K562 (cell line): Measurements from ENCODE around the gene NRXN3. TPM values are rescaled to one million over a fixed set of nuclear protein-coding genes. Genes with fewer than 3 reads are reported as not detected.

Source experiments
- ATAC-seq: fragments of 200-7000 bp; cut with Tn5 transposase; 3 replicates; pipeline ENCODE4 v1.9.1; 2020; ENCODE audit warnings: moderate library complexity
- BruUV-seq: library from RNA; stranded (reverse); fragments of 400-500 nt; replicated peaks from 2 replicates; lab custom pipeline; 2021; lab: Mats Ljungman, UMichigan
- CTCF ChIA-PET: fragments of 300-600 bp; formaldehyde crosslinking; extraction: SDS; loops from one replicate; lab custom pipeline; 2021; ENCODE audit warnings: low intra/inter-chr PET ratio; lab: Yijun Ruan, JAX
- POLR2A ChIA-PET: fragments of 300-600, 350-650 bp; sonication (Branson Sonifier 250); formaldehyde crosslinking; extraction: SDS; loops from one replicate; lab custom pipeline; 2021; ENCODE audit warnings: antibody characterized with exemption, inconsistent platforms; lab: Yijun Ruan, JAX
- DNase-seq, 4 experiments: peaks; one replicate each; pipeline versions ENCODE4 v3.0.0 to v3.0.0-alpha.2; 2011 to 2018; ENCODE audit warnings: low spot score in 3 of 4, mixed read lengths in 3 of 4; ENCODE audit errors: extremely low read depth in 1 of 4
- FAIRE-seq: peaks from 2 replicates; lab custom pipeline; 2011; peaks lifted over from hg19 to GRCh38; lab: Jason Lieb, UNC
- H2AFZ ChIP-seq: 2 replicates; pipeline ENCODE4 v1.6.0; 2011; ENCODE audit warnings: low read depth, low read length, control low read depth, inconsistent platforms
- H3K27ac ChIP-seq: fragments of 200-600 bp; 3 replicates; pipeline ENCODE4 v1.8.0; 2011; ENCODE audit warnings: low read depth, mild to moderate bottlenecking, control low read depth, inconsistent platforms, low read length, moderate library complexity, mixed read lengths; ENCODE audit errors: extremely low read depth
- H3K27me3 ChIP-seq, 2 experiments: fragments of 300-600 bp in 1 of 2; 2 replicates in 1 of 2; 3 replicates in 1 of 2; pipeline versions ENCODE4 v1.6.0 to v1.8.0; 2011; ENCODE audit warnings: inconsistent platforms in 2 of 2, low read length in 2 of 2, mild to moderate bottlenecking in 1 of 2, mixed read lengths in 1 of 2, moderate library complexity in 1 of 2; ENCODE audit not compliant: control insufficient read depth in 2 of 2, insufficient read depth in 2 of 2
- H3K36me3 ChIP-seq: fragments of 300-600 bp; 3 replicates; pipeline ENCODE4 v1.8.0; 2011; ENCODE audit warnings: mild to moderate bottlenecking, low read length, inconsistent platforms; ENCODE audit not compliant: control insufficient read depth, insufficient read depth
- H3K4me1 ChIP-seq, 2 experiments: fragments of 200-600 bp in 1 of 2; replicated peaks in 1 of 2; 2 replicates in 1 of 2; 3 replicates in 1 of 2; pipeline versions ENCODE4 v1.5.1 to v1.8.0; 2011; ENCODE audit warnings: inconsistent platforms in 2 of 2, low read length in 2 of 2, mild to moderate bottlenecking in 1 of 2, mixed read lengths in 1 of 2, moderate library complexity in 1 of 2; ENCODE audit not compliant: control insufficient read depth in 2 of 2, insufficient read depth in 2 of 2
- H3K4me2 ChIP-seq: 2 replicates; pipeline ENCODE4 v1.6.1; 2011; ENCODE audit warnings: low read length, control low read depth, inconsistent platforms, mixed read lengths; ENCODE audit not compliant: insufficient read depth
- H3K4me3 ChIP-seq: fragments of 200-600 bp; sonication (generic), shearing (Covaris generic); 2 replicates; pipeline ENCODE4 v1.5.1; 2016; ENCODE audit warnings: control low read depth, inconsistent platforms
- H3K79me2 ChIP-seq: fragments of 200-600 bp; 3 replicates; pipeline ENCODE4 v1.8.0; 2011; ENCODE audit warnings: low read length, inconsistent platforms; ENCODE audit not compliant: control insufficient read depth, insufficient read depth
- H3K9ac ChIP-seq, 2 experiments: 2 replicates each; pipeline versions ENCODE4 v1.6.0 to v1.6.1; 2011; ENCODE audit warnings: low read depth in 2 of 2, low read length in 2 of 2, control low read depth in 1 of 2, inconsistent platforms in 1 of 2, mild to moderate bottlenecking in 1 of 2, mixed read lengths in 1 of 2; ENCODE audit not compliant: insufficient read depth in 1 of 2
- H3K9me1 ChIP-seq: one replicate; pipeline ENCODE4 v1.6.0; 2011; ENCODE audit warnings: inconsistent platforms, mild to moderate bottlenecking, low read length, moderate library complexity; ENCODE audit not compliant: control insufficient read depth, insufficient read depth
- H3K9me3 ChIP-seq: replicated peaks from 2 replicates; pipeline ENCODE4 v1.5.1; 2011; ENCODE audit warnings: low read depth, low read length, inconsistent platforms; ENCODE audit not compliant: control insufficient read depth, insufficient read depth
- H4K20me1 ChIP-seq: replicated peaks from 2 replicates; pipeline ENCODE4 v1.6.1; 2011; ENCODE audit warnings: low read length, inconsistent platforms, mixed read lengths; ENCODE audit not compliant: control insufficient read depth, insufficient read depth
- AFF1 ChIP-seq, 2 experiments: fragments of 450-650 bp; IDR thresholded peaks; 2 replicates each; pipeline ENCODE4 v1.6.1; 2018; ENCODE audit warnings: mild to moderate bottlenecking in 2 of 2, low read depth in 1 of 2; ENCODE audit not compliant: partially characterized antibody in 2 of 2
- CREB5 ChIP-seq: fragments of 250-450 bp; sonication (Bioruptor Pico); IDR thresholded peaks from 2 replicates; pipeline ENCODE4 v1.5.0; 2020; ENCODE audit warnings: mild to moderate bottlenecking
- DEAF1 ChIP-seq: fragments of 450-650 bp; formaldehyde crosslinking; IDR thresholded peaks from 2 replicates; pipeline ENCODE4 v1.4.0; 2020; ENCODE audit warnings: mild to moderate bottlenecking, moderate library complexity
- DNMT1 ChIP-seq: fragments of 450-650 bp; IDR thresholded peaks from 2 replicates; pipeline ENCODE4 v1.6.1; 2016; ENCODE audit warnings: antibody characterized with exemption, mild to moderate bottlenecking
- E2F4 ChIP-seq: sonication (generic); formaldehyde crosslinking; IDR thresholded peaks from 2 replicates; pipeline ENCODE4 v1.8.0; 2022; ENCODE audit warnings: mild to moderate bottlenecking, low read depth, missing genetic modification reagents
- ETS1 ChIP-seq: conservative IDR thresholded peaks from 2 replicates; pipeline ENCODE4 v1.6.1; 2011; ENCODE audit warnings: low read depth, mild to moderate bottlenecking, low read length; ENCODE audit not compliant: control insufficient read depth
- ILF3 ChIP-seq: fragments of 450-650 bp; IDR thresholded peaks from 2 replicates; pipeline ENCODE4 v1.6.1; 2018; ENCODE audit warnings: antibody characterized with exemption, mild to moderate bottlenecking, moderate library complexity, borderline replicate concordance
- SRF ChIP-seq, 2 experiments: fragments of 250-450, 450-650 bp in 1 of 2; sonication (Bioruptor Pico) in 1 of 2; sonication (generic) in 1 of 2; formaldehyde crosslinking; IDR thresholded peaks; 2 replicates each; pipeline versions ENCODE4 v1.5.0 to v1.5.1; 2020 to 2022; ENCODE audit warnings: mild to moderate bottlenecking in 1 of 2, missing genetic modification reagents in 1 of 2
- ZNF140 ChIP-seq: fragments of 250-450 bp; sonication (Bioruptor Pico); IDR thresholded peaks from 2 replicates; pipeline ENCODE4 v1.8.0; 2021; ENCODE audit warnings: moderate library complexity, mild to moderate bottlenecking, inconsistent platforms
- WGBS: fragments of 100-300 bp; shearing (Covaris generic); methylation state at CpG from one replicate; pipeline ENCODE4 v1.1.6; 2016; ENCODE audit warnings: low coverage, mixed read lengths; ENCODE audit not compliant: insufficient coverage; ENCODE audit errors: missing lambda C conversion rate; 5-methylcytosine and 5-hydroxymethylcytosine counted together
- in situ Hi-C: fragments of 300-500 bp; cut with MboI; formaldehyde crosslinking; loops from 4 replicates; pipeline ENCODE4 v1.15.0; 2018; ENCODE audit warnings: inconsistent platforms, mixed read lengths
- intact Hi-C: fragments of 100-400 bp; cut with micrococcal nuclease; formaldehyde crosslinking; loops from 2 replicates; pipeline ENCODE4 v1.14.2; 2022
- polyA plus RNA-seq, 8 experiments: library from polyadenylated mRNA; depleted of rRNA in 4 of 8; stranded (reverse) in 5 of 8; unstranded in 3 of 8; fragments of >200 nt; fragmentation: Nextera tagmentation in 2 of 8; fragmentation: Illumina TruSeq in 1 of 8; extraction: Ambion mirVana in 2 of 8; extraction: Trizol in 1 of 8; gene quantifications; 2 replicates each; pipeline versions ENCODE4 v1.2.1 to v1.2.3, GENCODE V29; 2011 to 2014; ENCODE audit warnings: inconsistent platforms in 1 of 8, missing spikeins in 1 of 8
- total RNA-seq, 7 experiments: library from RNA; depleted of rRNA in 6 of 7; stranded (reverse); fragments of >200 nt in 6 of 7; fragmentation: Illumina TruSeq in 2 of 7; extraction: Trizol in 2 of 7; gene quantifications; 2 replicates each; pipeline versions ENCODE4 v1.2.1 to v1.2.3, GENCODE V29; 2011 to 2021; ENCODE audit warnings: low replicate concordance in 1 of 7

The NRXN3 gene
- total and polyA plus RNA-seq, 9 of the 15 experiments (the other 6 are each of a cell fraction or from before 2014, with no cell fraction given), result 0.09 TPM; not detected in 8

- H3K4me3 ChIP-seq, result no peak overlapping the region
- no peaks in the 10 kb centered on the region for H3K79me2 ChIP-seq
- H3K36me3 ChIP-seq, result no peaks in the 10 kb centered on the region
- H3K9me1 ChIP-seq, result no peaks in the 10 kb centered on the region
- H3K4me1 ChIP-seq, result no peaks in the 10 kb centered on the region
- ATAC-seq (no peak), FAIRE-seq (no peak), DNase-seq (no peak)
- no peak overlapping the region for H2AFZ ChIP-seq
- POLR2A ChIA-PET, result no interaction called here
- no peak overlapping the region for H3K9ac ChIP-seq
- intact Hi-C loops (no loop called here), in situ Hi-C loops (no loop called here)
- no peaks in the 10 kb centered on the region for H3K27me3 ChIP-seq
- H3K27ac ChIP-seq, result no peak overlapping the region
- H3K4me2 ChIP-seq, result no peak overlapping the region
- 0% methylated on average over 7 of the region's 7 CpGs for WGBS
- H4K20me1 ChIP-seq, result no peaks in the 10 kb centered on the region
- CTCF ChIA-PET, result no interaction called here
- no TSS peak for BruUV-seq
- H3K9me3 ChIP-seq, result no peaks in the 10 kb centered on the region
- TF ChIP-seq CREB5 (CRISPR knock-in tag), result no peak
- no peak for TF ChIP-seq ZNF140
- TF ChIP-seq E2F4, result no peak
- TF ChIP-seq ILF3, result no peak
- no peak for TF ChIP-seq AFF1 (IDR thresholded peaks at IDR 0.05; ENCODE audit: low read depth in 1 of 2, partially characterized antibody in 2 of 2)
- TF ChIP-seq DEAF1, result no peak
- no peak for TF ChIP-seq ETS1
- no peak for TF ChIP-seq SRF (CRISPR knock-in tag; IDR thresholded peaks at IDR 0.05)
- no peak for TF ChIP-seq DNMT1
Observed at GRCh38 chr14:79332504-79333197, 1162.5 kb downstream of the NRXN3 start.
